SU-DHL-6 (cell line): ENCODE measurements around the gene COMT.
A peak's percentile ranks its signal among the peaks of the same experiment; 100 is the strongest.

Experiments used
- H2AFZ ChIP-seq: fragments of 200-600 bp; sonication (generic); 2 replicates; pipeline ENCODE4 v1.6.1; 2014; ENCODE audit warnings: low read depth, mild to moderate bottlenecking, moderate library complexity, mixed read lengths, antibody characterized with exemption, low read length; ENCODE audit not compliant: severe bottlenecking
- H3F3A ChIP-seq: fragments of 200-600 bp; shearing (Covaris generic); 2 replicates; pipeline ENCODE4 v1.6.0; 2016; ENCODE audit warnings: antibody characterized with exemption, mild to moderate bottlenecking; ENCODE audit not compliant: insufficient read depth
- H3K27ac ChIP-seq: fragments of 200-600 bp; sonication (generic); 2 replicates; pipeline ENCODE4 v1.5.1; 2016; ENCODE audit warnings: low read depth, mild to moderate bottlenecking, low read length, moderate library complexity, mixed read lengths
- H3K27me3 ChIP-seq: fragments of 200-600 bp; sonication (generic), shearing (Covaris generic); 2 replicates; pipeline ENCODE4 v1.6.0; 2014; ENCODE audit warnings: mild to moderate bottlenecking, low read length
- H3K36me3 ChIP-seq: fragments of 200-600 bp; sonication (generic); 2 replicates; pipeline ENCODE4 v1.6.1; 2014; ENCODE audit warnings: mild to moderate bottlenecking, low read length, mixed read lengths
- H3K4me2 ChIP-seq: fragments of 300-600, 200-600 bp; shearing (Covaris generic), sonication (generic); 2 replicates; pipeline ENCODE4 v1.6.0; 2014; ENCODE audit warnings: low read length, low read depth, mild to moderate bottlenecking; ENCODE audit not compliant: poor library complexity, severe bottlenecking
- H3K4me3 ChIP-seq: fragments of 200-600 bp; sonication (generic); 2 replicates; pipeline ENCODE4 v1.5.1; 2014; ENCODE audit warnings: antibody characterized with exemption, low read length, mild to moderate bottlenecking, mixed read lengths; ENCODE audit not compliant: insufficient read depth, poor library complexity, severe bottlenecking
- H3K79me2 ChIP-seq: fragments of 200-600 bp; sonication (generic); 2 replicates; pipeline ENCODE4 v1.6.1; 2014; ENCODE audit warnings: mild to moderate bottlenecking, low read length, moderate library complexity; ENCODE audit not compliant: insufficient read depth
- H3K9ac ChIP-seq: fragments of 200-600 bp; sonication (generic); 2 replicates; pipeline ENCODE4 v1.7.0; 2014; ENCODE audit warnings: mild to moderate bottlenecking, low read length
- H3K9me2 ChIP-seq: fragments of 200-600 bp; sonication (generic); replicated peaks from 2 replicates; pipeline ENCODE4 v1.6.1; 2014; ENCODE audit warnings: low read length; ENCODE audit not compliant: insufficient read depth
- H3K9me3 ChIP-seq: fragments of 200-600 bp; sonication (generic); 2 replicates; pipeline ENCODE4 v1.6.1; 2014; ENCODE audit warnings: low read length, mixed read lengths; ENCODE audit not compliant: insufficient read depth
- H4K20me1 ChIP-seq: fragments of 200-600 bp; sonication (generic); 2 replicates; pipeline ENCODE4 v1.6.1; 2014; ENCODE audit warnings: low read depth, mild to moderate bottlenecking, antibody characterized with exemption, low read length, moderate library complexity, mixed read lengths
- CTCF ChIP-seq: fragments of 200-600 bp; sonication (generic); IDR thresholded peaks from one replicate; pipeline ENCODE4 v1.5.1; 2017; ENCODE audit warnings: antibody characterized with exemption, mild to moderate bottlenecking, low read length, moderate library complexity; ENCODE audit not compliant: insufficient read depth, poor library complexity, severe bottlenecking
- EZH2phosphoT487 ChIP-seq: fragments of 200-600 bp; sonication (generic), shearing (Covaris generic); conservative IDR thresholded peaks from 2 replicates; pipeline ENCODE4 v1.6.1; 2018; ENCODE audit warnings: mild to moderate bottlenecking, antibody characterized with exemption, low read length, moderate library complexity, mixed read lengths

Gene COMT

GRCh38 chr22:19986410-19987341 lies 45.1 kb downstream of the COMT start:
- TF ChIP-seq EZH2phosphoT487 (no peak), CTCF (no peak)
- Histone ChIP-seq H3F3A (no peaks in the 10 kb centered on the region), H3K4me3 (peak overlapping the region; percentile 46), H3K36me3 (no peaks in the 10 kb centered on the region), H3K9me3 (no peaks in the 10 kb centered on the region), H3K9me2 (no peaks in the 10 kb centered on the region), H4K20me1 (no peaks in the 10 kb centered on the region), H3K27ac (no peak overlapping the region), H3K4me2 (peak overlapping the region; percentile 37), H3K79me2 (no peaks in the 10 kb centered on the region), H3K9ac (no peak overlapping the region), H2AFZ (no peak overlapping the region), H3K27me3 (no peaks in the 10 kb centered on the region)

GRCh38 chr22:19987394-19988306 lies 46.1 kb downstream of the COMT start:
- H3K27ac ChIP-seq, result no peak overlapping the region
- no peaks in the 10 kb centered on the region for H3K79me2 ChIP-seq
- no peaks in the 10 kb centered on the region for H3K36me3 ChIP-seq
- no peak overlapping the region for H2AFZ ChIP-seq
- H3K4me2 ChIP-seq, result no peak overlapping the region
- no peaks in the 10 kb centered on the region for H3K9me3 ChIP-seq
- H3F3A ChIP-seq, result no peaks in the 10 kb centered on the region
- no peak for TF ChIP-seq EZH2phosphoT487
- no peak for TF ChIP-seq CTCF
- no peak overlapping the region for H3K9ac ChIP-seq
- H3K27me3 ChIP-seq, result no peaks in the 10 kb centered on the region
- H3K9me2 ChIP-seq, result no peaks in the 10 kb centered on the region
- H3K4me3 ChIP-seq, result no peak overlapping the region
- no peaks in the 10 kb centered on the region for H4K20me1 ChIP-seq

- no peak overlapping the region for H3K4me2 ChIP-seq
- H2AFZ ChIP-seq, result no peak overlapping the region
- H3K4me3 ChIP-seq, result no peak overlapping the region
- H3K27ac ChIP-seq, result no peak overlapping the region
- no peaks in the 10 kb centered on the region for H3K9me3 ChIP-seq
- H3F3A ChIP-seq, result no peaks in the 10 kb centered on the region
- H3K9ac ChIP-seq, result no peak overlapping the region
- no peaks in the 10 kb centered on the region for H4K20me1 ChIP-seq
- no peaks in the 10 kb centered on the region for H3K9me2 ChIP-seq
- H3K27me3 ChIP-seq, result no peaks in the 10 kb centered on the region
- no peaks in the 10 kb centered on the region for H3K79me2 ChIP-seq
- no peaks in the 10 kb centered on the region for H3K36me3 ChIP-seq
- TF ChIP-seq EZH2phosphoT487 (no peak), CTCF (no peak)
Measured at GRCh38 chr22:19988331-19988808, 46.8 kb downstream of the COMT start.
